HG02798 (cell line): Measurements from ENCODE around the gene FES.
"Not testable (repeated sequence)": the region's sequence is repeated elsewhere in the genome, so short reads cannot be mapped to it uniquely, and the experiment has no call there.

Experiments
- ATAC-seq: cut with Tn5 transposase; IDR thresholded peaks from one replicate; pipeline ENCODE4 v1.9.1; 2021; ENCODE audit warnings: mild to moderate bottlenecking; ENCODE audit not compliant: unreplicated experiment, poor library complexity

FES gene

GRCh38 chr15:90924375-90924774, 40.1 kb downstream of the FES start:
- ATAC-seq, result peak; percentile 72

- not testable (repeated sequence) for ATAC-seq
These were observed 42.5 kb downstream of the FES start for GRCh38 chr15:90926766-90927165.

- ATAC-seq, result not testable (repeated sequence)
These were observed 43.8 kb downstream of the FES start for GRCh38 chr15:90928106-90928505.

- ATAC-seq, result no peak
These were observed 45.1 kb downstream of the FES start for GRCh38 chr15:90929246-90930019.

GRCh38 chr15:90930861-90931574, 46.7 kb downstream of the FES start:
- ATAC-seq, result no peak

GRCh38 chr15:90931575-90931827, 47.2 kb downstream of the FES start:
- no peak for ATAC-seq

GRCh38 chr15:90931828-90932659, 47.7 kb downstream of the FES start, which contains the start of gene HDDC3:
TSS of gene HDDC3 (minus strand) at chr15:90932549. CDS start at chr15:90932540, 9 bp downstream.
- peak; percentile 56 for ATAC-seq

GRCh38 chr15:90932660-90932991, 48.3 kb downstream of the FES start:
- ATAC-seq, result no peak

GRCh38 chr15:90933301-90933700, 49.0 kb downstream of the FES start:
- ATAC-seq, result no peak

GRCh38 chr15:90934256-90934948, 50.1 kb downstream of the FES start:
- ATAC-seq, result peak; percentile 31

- peak; percentile 73 for ATAC-seq
These were observed 50.8 kb downstream of the FES start, which contains the start of gene UNC45A for GRCh38 chr15:90934949-90935751. TSS of gene UNC45A (plus strand) at chr15:90935285. CDS start at chr15:90935325, 40 bp downstream.

GRCh38 chr15:90936823-90937222, 52.5 kb downstream of the FES start:
- no peak for ATAC-seq

GRCh38 chr15:90938261-90938660, 54.0 kb downstream of the FES start:
- no peak for ATAC-seq

GRCh38 chr15:90939756-90940155, 55.5 kb downstream of the FES start:
- ATAC-seq, result no peak

- ATAC-seq, result no peak
These were observed 56.7 kb downstream of the FES start for GRCh38 chr15:90941038-90941437.

- ATAC-seq, result no peak
These were observed 58.2 kb downstream of the FES start for GRCh38 chr15:90942354-90943120.

- no peak for ATAC-seq
These were observed 60.8 kb downstream of the FES start for GRCh38 chr15:90945091-90945490.
